T-helper 17 cell (primary cell): ENCODE results near the gene ANKS6. TPM values are rescaled to one million over a fixed set of nuclear protein-coding genes. Genes with fewer than 3 reads are reported as not detected.
A peak's percentile ranks its signal among the peaks of the same experiment; 100 is the strongest.

ENCODE experiments used
- ATAC-seq: fragments of 150-1000 bp; cut with Tn5 transposase; 2 replicates; pipeline ENCODE4 v1.10.0; 2021; ENCODE audit warnings: mild to moderate bottlenecking, moderate library complexity
- DNase-seq, 3 donors: peaks; one replicate each; pipeline versions ENCODE4 v3.0.0 to v3.0.0-alpha.2; 2020 to 2021
- H3K9me3 ChIP-seq: one replicate; pipeline ENCODE4 v1.7.0; 2013; ENCODE audit warnings: low read length, mild to moderate bottlenecking; ENCODE audit not compliant: control insufficient read depth, poor library complexity, severe bottlenecking
- H3K27ac Mint-ChIP-seq: one replicate; pipeline ENCODE4 v1.8.0; 2022; ENCODE audit warnings: mild to moderate bottlenecking, moderate library complexity, mixed read lengths
- H3K27me3 Mint-ChIP-seq: one replicate; pipeline ENCODE4 v1.8.0; 2022; ENCODE audit warnings: mixed read lengths
- H3K36me3 Mint-ChIP-seq: one replicate; pipeline ENCODE4 v1.8.0; 2022; ENCODE audit warnings: low read depth, mixed read lengths
- H3K4me1 Mint-ChIP-seq: one replicate; pipeline ENCODE4 v1.8.0; 2022; ENCODE audit warnings: mild to moderate bottlenecking, mixed read lengths
- H3K4me3 Mint-ChIP-seq: one replicate; pipeline ENCODE4 v1.8.0; 2022; ENCODE audit warnings: mild to moderate bottlenecking, moderate library complexity, mixed read lengths
- total RNA-seq, 4 donors: library from RNA in 2 of 4; stranded (reverse) in 2 of 4; gene quantifications; one replicate each; pipeline ENCODE4 v1.2.3 and lab custom pipeline; 2022 to 2026

Gene ANKS6
- total RNA-seq, 2 donors from 2014 or later = 9.6 to 10.0 TPM

DNA sequence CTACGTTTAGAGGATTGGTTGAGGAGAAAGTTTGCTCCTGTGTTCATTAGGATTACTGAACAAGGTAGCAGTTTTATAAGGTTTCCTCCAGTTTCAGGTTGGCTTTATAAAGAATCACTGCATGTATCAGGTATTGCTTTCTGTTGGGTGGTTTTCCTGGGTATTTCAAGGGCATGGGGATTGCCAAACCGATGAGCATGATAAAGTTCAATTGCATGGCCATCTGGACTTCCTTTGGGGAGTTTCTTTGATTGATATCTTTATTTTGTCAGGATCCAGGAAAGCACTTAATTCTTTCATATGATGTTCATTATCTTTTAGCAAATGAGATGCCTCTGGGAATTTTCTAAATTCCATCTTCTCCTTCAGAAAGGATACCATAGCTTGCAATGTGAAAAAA lies 77.3 kb downstream of the ANKS6 start:
- Mint-ChIP-seq H3K4me1 (no peaks in the 10 kb centered on the region), H3K36me3 (peaks cover 6% of the 10 kb centered on the region), H3K27me3 (peaks cover 60% of the 10 kb centered on the region), H3K27ac (no peak overlapping the region), H3K4me3 (no peak overlapping the region)
- ATAC-seq (no peak), DNase-seq (no peak)
- H3K9me3 ChIP-seq = no peaks in the 10 kb centered on the region

DNA sequence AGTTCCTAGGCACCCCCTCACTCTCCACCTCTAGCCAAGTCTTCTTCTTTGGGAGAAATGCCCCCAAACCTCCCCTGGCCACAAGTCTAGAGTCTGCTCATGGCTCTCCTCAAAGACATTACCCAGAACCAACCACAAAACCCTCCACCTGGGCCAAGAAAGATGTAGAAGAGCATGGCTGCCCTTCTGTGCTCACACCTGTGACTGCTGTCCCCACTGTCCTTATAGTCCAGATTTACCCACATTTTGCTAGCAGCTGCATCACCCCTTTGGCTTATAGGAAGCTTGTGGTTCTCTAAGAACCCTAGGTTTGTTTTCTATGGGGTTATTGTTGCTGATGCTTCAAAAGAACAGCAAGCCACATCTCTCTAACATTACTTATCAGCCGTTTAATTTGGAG lies 81.5 kb downstream of the ANKS6 start:
- H3K36me3 Mint-ChIP-seq = peaks cover 4% of the 10 kb centered on the region
- H3K27ac Mint-ChIP-seq = no peak overlapping the region
- H3K4me3 Mint-ChIP-seq = no peak overlapping the region
- DNase-seq (no peak), ATAC-seq (no peak)
- peaks cover 70% of the 10 kb centered on the region for H3K27me3 Mint-ChIP-seq
- no peaks in the 10 kb centered on the region for H3K4me1 Mint-ChIP-seq
- no peaks in the 10 kb centered on the region for H3K9me3 ChIP-seq

DNA sequence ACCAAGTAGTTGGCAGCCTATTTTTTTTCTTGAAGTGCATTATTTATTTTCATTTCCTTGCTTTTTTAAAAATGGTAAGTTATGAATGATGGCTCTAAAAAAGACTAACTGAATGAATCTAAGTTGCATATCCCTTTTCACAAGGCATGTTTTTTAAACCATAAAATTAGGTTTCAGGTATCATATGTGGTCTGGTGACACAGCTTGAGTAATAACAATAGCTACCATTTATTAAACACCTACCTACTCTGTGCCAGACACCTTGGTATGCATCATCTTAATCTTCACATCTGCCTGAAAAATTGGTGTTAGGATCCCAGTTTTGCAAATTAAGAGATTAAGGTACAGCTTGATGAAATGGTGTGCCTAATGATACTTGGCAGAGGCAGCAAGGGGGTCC lies 83.4 kb downstream of the ANKS6 start:
- Mint-ChIP-seq H3K4me1 (no peaks in the 10 kb centered on the region), H3K27ac (no peak overlapping the region), H3K27me3 (peaks cover 64% of the 10 kb centered on the region), H3K36me3 (peaks cover 6% of the 10 kb centered on the region), H3K4me3 (no peak overlapping the region)
- DNase-seq = no peak
- no peak for ATAC-seq
- H3K9me3 ChIP-seq = no peaks in the 10 kb centered on the region

DNA sequence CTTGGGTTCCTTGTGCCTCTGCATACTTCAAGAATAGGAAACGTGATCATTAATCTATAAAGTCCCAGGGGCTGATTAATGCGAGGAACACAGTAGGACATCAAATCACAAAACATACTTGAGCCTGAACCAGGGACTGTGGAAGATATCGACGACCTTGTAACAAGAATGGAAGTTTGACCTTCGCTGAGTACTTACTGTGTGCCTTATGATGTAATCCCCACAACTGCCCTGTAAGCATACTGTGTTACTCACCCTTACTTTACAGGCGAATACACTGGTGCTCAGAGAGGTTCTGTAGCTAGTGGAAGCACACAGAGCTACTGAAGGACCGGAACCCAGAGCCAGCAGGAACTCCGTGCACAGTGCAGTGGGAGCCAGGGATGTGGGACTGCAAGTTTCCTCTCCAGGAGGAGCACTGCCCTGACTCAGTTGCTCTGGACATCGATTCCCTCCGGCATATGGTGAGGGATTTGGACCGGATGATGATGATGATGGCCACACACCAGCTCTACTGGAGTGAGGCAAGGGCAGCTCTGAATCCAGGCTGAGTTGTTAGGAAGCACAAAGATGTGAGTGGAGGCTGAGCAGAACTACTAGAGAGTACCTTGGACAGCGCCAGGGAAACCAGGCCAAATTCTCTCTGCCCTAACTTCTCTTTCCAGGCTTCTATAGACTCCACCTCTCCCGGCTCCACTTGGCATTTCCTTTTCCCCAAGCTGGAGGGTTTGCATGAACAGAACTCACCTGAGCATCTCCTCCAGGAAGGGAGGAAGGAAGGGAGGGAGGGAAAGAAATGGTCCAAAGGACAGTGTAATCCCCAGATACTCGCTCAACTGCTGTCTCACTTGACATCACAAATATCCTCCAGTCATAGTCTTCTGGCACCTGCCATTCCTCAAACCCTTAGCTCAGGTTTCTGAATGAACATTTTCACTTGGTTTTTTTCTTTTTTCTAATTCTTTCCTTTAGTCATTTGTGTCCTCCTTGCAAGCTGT lies 86.1 kb downstream of the ANKS6 start:
- Mint-ChIP-seq H3K27ac (no peak overlapping the region), H3K27me3 (peaks cover 58% of the 10 kb centered on the region), H3K4me3 (peak overlapping the region; percentile 33), H3K36me3 (peaks cover 4% of the 10 kb centered on the region), H3K4me1 (no peaks in the 10 kb centered on the region)
- H3K9me3 ChIP-seq = no peaks in the 10 kb centered on the region
- no peak for ATAC-seq
- DNase-seq = no peak

DNA sequence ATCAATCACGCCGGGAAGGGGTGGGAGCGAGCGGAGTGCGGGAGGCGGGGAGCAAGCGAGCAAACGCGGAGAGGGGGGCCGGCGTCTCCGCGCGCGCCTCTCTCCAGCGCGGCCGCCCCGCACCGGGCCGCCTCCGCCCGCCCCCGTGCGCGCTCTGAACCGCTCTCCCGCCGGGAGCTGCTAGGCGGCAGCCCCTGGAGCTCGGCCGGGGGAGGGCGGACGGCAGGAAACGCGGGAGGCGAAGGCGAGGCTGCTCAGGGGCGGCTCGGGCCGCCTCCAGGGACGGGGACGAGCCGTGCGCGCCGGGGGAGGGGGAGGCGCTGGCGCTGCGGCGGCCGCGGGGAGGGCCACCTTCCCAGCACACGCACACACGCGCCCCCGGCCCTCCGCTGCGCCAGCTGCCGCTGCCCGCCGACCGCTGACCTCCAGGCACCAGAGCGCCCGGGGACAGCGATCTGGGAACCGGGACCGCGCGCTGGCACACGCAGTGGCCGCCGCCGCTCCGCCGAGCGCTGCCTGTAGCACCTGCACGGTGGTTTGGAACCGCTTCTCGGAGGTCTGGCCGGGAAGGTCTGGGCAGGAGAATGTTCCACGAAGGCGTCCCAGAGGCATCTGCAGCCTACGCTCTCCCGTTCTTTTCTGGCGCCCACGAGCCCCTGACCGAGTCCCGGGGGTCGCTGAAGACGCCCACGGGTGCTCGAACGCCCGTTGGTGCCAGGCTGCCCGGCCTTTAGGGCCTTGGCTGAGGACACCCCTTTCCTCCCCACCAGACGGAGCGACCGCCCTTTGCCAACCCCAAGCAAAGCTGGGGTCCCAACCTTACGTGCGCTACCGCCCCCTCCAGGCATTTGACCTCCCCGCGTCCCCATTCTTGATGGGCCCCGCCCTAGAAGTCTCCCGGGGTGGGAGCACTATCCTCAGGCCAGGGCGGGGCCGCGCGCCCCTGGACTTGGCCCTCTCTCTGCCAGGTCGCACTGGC lies 87.1 kb downstream of the ANKS6 start, which contains the start of gene GABBR2:
GABBR2 (minus strand) TSS at position 3 of the 979 bp plus-strand sequence. CDS start 198 bp downstream, outside the sequence.
- ATAC-seq (no peak), DNase-seq (no peak)
- H3K36me3 Mint-ChIP-seq = peaks cover 4% of the 10 kb centered on the region
- no peak within 1 kb of the TSS for H3K27ac Mint-ChIP-seq
- no peaks in the 10 kb centered on the region for H3K4me1 Mint-ChIP-seq
- H3K27me3 Mint-ChIP-seq = peaks cover 61% of the 10 kb centered on the region
- H3K9me3 ChIP-seq = no peaks in the 10 kb centered on the region
- peak within 1 kb of the TSS; percentile 33 for H3K4me3 Mint-ChIP-seq

DNA sequence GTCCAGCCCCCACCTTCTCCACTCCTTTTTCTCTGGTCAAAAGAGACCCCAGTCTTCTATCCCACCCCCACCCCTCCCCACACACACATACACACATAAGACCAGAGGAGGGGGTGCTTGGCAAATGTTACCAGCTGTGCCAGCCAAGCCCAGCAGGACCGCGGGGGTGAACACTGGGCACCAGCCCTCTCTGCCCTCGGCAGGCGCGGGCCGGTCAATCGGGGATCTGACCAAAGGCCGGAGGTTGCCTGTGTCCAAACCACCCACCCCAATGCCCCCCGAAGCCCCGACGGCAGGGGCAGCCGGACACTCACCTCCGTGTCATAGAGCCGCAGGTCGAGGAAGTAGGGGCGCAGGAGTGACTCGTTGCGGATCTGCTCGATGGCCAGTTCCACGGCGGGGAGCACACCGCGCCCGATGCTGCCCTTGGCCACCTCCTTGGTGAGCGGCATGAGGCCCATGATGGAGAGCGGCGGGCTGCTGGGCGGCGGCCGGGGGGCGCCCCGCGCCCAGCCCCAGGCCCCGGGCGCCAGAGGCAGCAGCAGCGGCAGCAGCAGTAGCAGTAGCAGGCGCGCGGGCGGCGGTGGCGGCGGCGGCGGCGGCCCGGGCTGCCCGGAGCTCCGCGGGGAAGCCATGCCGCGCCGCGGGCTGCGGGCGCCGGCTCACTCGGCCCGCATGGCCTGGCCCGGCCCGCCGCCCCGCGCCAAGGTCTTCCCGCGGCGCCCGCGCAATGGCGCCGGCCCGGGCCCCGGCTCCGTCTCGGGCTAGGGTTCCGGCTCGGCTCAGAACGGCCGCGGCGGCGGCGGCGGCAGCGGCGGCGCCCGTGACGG lies 88.0 kb downstream of the ANKS6 start:
- H3K27ac Mint-ChIP-seq = no peak overlapping the region

DNA sequence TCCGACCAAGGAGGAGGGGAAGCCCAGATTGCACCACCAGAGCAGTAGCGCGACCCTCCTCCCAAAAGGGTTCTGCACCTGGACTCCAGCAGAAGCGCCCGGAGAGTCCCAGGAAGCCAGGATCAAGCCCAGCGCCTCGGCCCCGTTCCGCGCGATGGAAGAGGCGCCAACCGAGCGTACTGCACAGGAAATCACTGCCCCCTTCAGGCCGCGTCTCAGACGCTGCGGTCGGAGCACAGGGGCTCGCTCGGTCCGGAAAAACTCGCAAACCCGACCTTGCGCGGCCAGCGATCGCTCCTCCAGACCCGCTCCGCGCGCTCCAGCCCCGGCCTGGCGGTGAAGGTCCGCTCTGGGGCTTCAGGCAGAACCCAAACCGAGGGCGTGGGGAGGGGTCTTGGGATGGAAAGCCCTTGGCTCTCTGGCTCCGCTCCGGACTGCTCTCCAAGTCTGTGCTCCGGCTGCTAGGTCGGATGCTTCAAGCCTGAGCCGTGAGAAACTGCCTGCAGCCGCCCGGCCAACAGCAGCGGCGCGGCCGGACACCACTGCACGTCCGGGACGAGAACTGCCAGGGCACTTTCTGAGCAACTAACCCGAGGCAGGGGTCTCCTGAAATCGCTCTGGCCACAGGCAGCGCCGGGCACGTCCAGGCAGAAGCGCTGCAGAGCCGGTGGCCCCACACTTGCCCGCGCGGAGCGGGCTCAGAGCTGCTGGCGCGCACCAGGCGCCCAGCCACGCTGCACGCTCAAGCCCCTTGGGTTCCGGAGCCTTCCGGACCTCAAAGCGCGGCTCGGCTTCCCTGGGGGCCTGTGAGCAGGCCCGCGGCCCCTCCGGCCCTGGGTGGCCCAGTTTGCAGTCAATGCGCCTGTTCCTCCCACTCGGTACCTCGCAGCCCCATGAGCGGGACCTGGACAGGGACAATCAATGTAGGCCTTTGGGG lies 88.9 kb downstream of the ANKS6 start:
- H3K27ac Mint-ChIP-seq = no peak overlapping the region
- peaks cover 70% of the 10 kb centered on the region for H3K27me3 Mint-ChIP-seq
- DNase-seq = no peak
- H3K9me3 ChIP-seq = no peaks in the 10 kb centered on the region
- no peaks in the 10 kb centered on the region for H3K4me1 Mint-ChIP-seq
- peaks cover 4% of the 10 kb centered on the region for H3K36me3 Mint-ChIP-seq
- no peak overlapping the region for H3K4me3 Mint-ChIP-seq
- ATAC-seq = no peak

More for the DNA sequence above, 88.0 kb downstream of the ANKS6 start:
- no peaks in the 10 kb centered on the region for H3K4me1 Mint-ChIP-seq
- H3K36me3 Mint-ChIP-seq = peaks cover 4% of the 10 kb centered on the region
- no peak for ATAC-seq
- H3K9me3 ChIP-seq = no peaks in the 10 kb centered on the region
- H3K27me3 Mint-ChIP-seq = peaks cover 65% of the 10 kb centered on the region
- DNase-seq = no peak
- no peak overlapping the region for H3K4me3 Mint-ChIP-seq

DNA sequence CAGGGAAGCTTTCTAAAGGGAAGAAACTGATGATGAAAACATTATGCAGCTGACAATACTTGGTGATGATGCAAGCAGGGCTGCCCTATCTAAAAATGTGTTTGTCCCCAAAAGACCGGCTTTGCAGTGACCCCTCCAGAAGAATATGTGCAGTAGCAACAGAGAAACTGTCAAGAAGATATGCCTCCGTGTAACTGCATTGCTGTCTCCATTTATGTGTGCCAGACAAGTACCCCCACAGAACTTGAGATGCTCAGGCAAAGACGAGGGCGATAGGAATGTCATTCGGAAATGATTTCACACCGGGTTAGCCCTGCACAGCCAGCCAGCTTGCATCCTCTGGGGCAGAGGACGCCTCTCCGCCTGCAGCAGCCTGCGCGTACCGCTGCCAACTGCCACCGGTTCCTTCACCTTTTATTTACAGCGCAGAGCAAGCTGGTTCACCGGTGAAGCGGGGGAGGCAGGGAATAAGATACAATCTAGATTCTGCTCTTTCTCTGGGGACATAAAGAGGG lies 89.6 kb downstream of the ANKS6 start:
- Mint-ChIP-seq H3K4me1 (no peaks in the 10 kb centered on the region), H3K4me3 (no peak overlapping the region), H3K27me3 (peaks cover 70% of the 10 kb centered on the region), H3K27ac (no peak overlapping the region), H3K36me3 (peaks cover 4% of the 10 kb centered on the region)
- H3K9me3 ChIP-seq = no peaks in the 10 kb centered on the region
- no peak for DNase-seq
- ATAC-seq = no peak

DNA sequence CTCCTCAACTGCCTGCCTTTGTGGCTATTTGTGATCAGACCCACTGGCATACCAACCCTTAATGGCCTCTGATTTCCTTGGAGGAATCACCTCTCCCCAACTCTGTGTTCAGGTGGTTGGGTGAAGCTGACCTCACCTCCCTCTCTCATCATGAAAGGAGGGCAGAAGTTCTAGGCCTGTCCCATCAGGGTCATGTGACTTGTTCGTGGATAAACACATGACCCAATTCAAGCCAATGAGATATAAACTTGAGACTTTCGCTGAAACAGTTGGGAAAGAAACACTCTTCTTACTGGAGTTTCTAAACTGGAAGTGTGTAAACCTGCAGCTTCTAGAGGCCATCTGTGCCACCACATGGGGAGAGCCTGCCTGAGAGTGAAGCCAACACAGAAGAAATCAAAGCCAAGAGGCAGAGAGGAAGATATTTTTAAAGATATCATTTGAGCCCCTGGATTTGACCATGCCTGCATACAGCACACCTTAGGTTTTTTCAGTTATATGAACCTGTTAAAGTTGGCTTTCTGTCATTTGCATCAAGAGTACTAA lies 93.4 kb downstream of the ANKS6 start:
- H3K27ac Mint-ChIP-seq = no peak overlapping the region
- H3K36me3 Mint-ChIP-seq = no peaks in the 10 kb centered on the region
- H3K4me1 Mint-ChIP-seq = no peaks in the 10 kb centered on the region
- no peaks in the 10 kb centered on the region for H3K9me3 ChIP-seq
- no peak for DNase-seq
- H3K27me3 Mint-ChIP-seq = peaks cover 58% of the 10 kb centered on the region
- no peak for ATAC-seq
- H3K4me3 Mint-ChIP-seq = no peak overlapping the region

DNA sequence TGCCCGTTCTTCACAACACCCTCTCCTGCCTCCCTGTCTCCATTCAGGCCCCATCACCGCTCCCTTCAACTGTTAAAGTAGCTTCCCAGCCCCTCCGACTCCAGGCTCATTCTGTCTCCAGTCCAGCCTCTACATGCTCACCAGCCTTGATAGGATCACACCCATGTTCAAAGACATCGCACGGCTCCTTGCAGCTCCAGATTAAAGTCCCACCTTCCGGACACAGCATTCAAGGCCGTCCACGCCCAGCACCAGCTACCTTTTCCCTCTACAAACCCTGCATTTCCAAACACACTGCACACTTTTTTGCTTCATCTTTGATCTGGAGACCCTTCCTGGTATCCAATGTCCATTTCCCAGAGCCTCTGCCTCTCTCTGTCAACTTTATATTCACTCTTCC lies 94.0 kb downstream of the ANKS6 start:
- no peaks in the 10 kb centered on the region for H3K36me3 Mint-ChIP-seq
- H3K4me3 Mint-ChIP-seq = no peak overlapping the region
- no peaks in the 10 kb centered on the region for H3K9me3 ChIP-seq
- no peak overlapping the region for H3K27ac Mint-ChIP-seq
- peaks cover 63% of the 10 kb centered on the region for H3K27me3 Mint-ChIP-seq
- DNase-seq (no peak), ATAC-seq (no peak)
- H3K4me1 Mint-ChIP-seq = no peaks in the 10 kb centered on the region

DNA sequence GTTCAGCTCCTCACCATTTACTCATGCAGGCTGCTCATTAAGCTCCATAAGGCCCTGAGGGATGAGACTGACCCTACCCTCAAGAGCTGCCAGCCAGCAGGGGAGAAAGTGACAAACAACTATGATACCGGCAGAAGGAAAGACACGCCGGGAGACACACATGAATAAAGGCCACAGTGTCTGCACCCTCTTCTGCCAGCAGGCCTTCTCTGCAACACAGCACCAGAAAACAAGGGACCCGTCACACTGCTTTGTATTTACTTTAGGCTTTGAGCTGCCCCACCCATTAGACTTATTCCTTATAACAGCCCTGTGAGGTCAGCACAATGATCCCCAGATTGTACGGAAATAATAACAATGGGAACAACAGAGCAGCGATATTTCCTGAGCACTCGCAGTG lies 94.8 kb downstream of the ANKS6 start:
- Mint-ChIP-seq H3K4me1 (no peaks in the 10 kb centered on the region), H3K36me3 (no peaks in the 10 kb centered on the region), H3K4me3 (no peak overlapping the region), H3K27me3 (peaks cover 57% of the 10 kb centered on the region), H3K27ac (no peak overlapping the region)
- no peak for DNase-seq
- H3K9me3 ChIP-seq = no peaks in the 10 kb centered on the region
- no peak for ATAC-seq
